Spleen (tissue), 7 donors: ENCODE data around the gene ASCL5.

ENCODE experiments used
- POLR2AphosphoS5 ChIP-seq, 3 donors: sonication (generic); formaldehyde crosslinking; IDR thresholded peaks; one replicate each; pipeline ENCODE4 v1.5.1; 2017; ENCODE audit warnings: antibody characterized with exemption in 3 of 3
- TF ChIP-seq, protein P1 (sequence below), 11 experiments: fragments of 200-600 bp in 7 of 11; fragments of 450-650 bp in 4 of 11; sonication (generic) in 4 of 11; IDR thresholded peaks in 8 of 11; conservative IDR thresholded peaks in 3 of 11; 1 replicate in 7 of 11; 2 replicates in 4 of 11; pipeline versions ENCODE4 v1.4.0 to v1.8.0; 2016 to 2021; ENCODE audit warnings: antibody characterized with exemption in 11 of 11, inconsistent platforms in 4 of 11, mild to moderate bottlenecking in 1 of 11
- donor health status: DM: no; HTN: no; CAD: no; lungs with moderate emphysema.
- donor health status: DM: no; HTN: no; CAD: no.
- donor health status: DM: no; HTN: no; CAD: no.

DNA sequence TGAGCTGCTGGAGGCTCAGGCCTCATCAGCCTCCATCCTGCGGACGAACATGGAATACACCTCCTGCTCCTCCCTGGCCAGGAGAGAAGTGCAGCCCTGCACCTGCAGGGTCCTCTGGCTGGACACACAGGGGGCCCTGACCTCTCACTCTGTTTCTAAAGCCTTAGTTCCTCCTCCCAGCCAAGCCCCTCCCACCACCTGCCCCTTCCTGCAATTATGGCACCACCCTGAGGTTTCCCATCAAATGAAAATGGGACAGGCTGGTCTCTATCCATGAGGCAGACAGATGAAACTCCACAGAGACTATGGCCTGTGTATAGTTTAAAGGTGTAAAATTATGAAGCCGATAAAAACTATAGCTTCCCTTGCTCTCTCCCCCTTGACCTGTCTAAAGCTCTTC is 57.3 kb downstream of the ASCL5 start:
- TF ChIP-seq POLR2AphosphoS5 (IDR thresholded peaks at IDR 0.05) = no peak
- TF ChIP-seq, protein P1, sequence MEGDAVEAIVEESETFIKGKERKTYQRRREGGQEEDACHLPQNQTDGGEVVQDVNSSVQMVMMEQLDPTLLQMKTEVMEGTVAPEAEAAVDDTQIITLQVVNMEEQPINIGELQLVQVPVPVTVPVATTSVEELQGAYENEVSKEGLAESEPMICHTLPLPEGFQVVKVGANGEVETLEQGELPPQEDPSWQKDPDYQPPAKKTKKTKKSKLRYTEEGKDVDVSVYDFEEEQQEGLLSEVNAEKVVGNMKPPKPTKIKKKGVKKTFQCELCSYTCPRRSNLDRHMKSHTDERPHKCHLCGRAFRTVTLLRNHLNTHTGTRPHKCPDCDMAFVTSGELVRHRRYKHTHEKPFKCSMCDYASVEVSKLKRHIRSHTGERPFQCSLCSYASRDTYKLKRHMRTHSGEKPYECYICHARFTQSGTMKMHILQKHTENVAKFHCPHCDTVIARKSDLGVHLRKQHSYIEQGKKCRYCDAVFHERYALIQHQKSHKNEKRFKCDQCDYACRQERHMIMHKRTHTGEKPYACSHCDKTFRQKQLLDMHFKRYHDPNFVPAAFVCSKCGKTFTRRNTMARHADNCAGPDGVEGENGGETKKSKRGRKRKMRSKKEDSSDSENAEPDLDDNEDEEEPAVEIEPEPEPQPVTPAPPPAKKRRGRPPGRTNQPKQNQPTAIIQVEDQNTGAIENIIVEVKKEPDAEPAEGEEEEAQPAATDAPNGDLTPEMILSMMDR (IDR thresholded peaks at IDR 0.05 in 8 of 11, conservative IDR thresholded peaks at IDR 0.05 in 3 of 11) = no peak
